ENCODE data around the gene OOSP1. TPM values are rescaled to one million over a fixed set of nuclear protein-coding genes. Genes with fewer than 3 reads are reported as not detected.

OOSP1 gene
- total and polyA plus RNA-seq, 10 of the 15 experiments (the other 5 are each of a cell fraction or from before 2014, with no cell fraction given) = not detected

DNA sequence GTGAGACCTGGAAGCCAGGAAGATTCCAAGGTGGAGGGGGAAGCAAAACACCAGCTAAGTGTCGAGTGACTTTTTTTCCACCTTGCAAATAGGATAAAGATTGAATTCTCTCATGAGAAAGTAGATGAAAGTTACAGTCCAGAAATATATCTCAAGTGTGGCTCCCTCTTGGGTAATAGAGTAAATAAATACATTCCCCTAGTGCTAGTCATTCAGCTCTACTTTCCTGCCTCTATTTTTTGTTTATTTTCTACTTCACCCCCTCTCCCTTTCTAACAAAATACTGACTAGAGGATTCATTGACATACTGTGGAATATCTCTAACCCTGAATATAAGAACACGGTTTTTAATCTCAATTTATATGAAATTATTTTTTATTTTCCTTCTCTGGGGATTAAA, 59.6 kb downstream of the OOSP1 start (continued):
- TF ChIP-seq ZNF24 (IDR thresholded peaks at IDR 0.05) (no peak), ETV6 (conservative IDR thresholded peaks at IDR 0.05 in 1 of 2, IDR thresholded peaks at IDR 0.05 in 1 of 2; ENCODE audit: borderline replicate concordance in 1 of 2, low read depth in 1 of 2) (no peak)

DNA sequence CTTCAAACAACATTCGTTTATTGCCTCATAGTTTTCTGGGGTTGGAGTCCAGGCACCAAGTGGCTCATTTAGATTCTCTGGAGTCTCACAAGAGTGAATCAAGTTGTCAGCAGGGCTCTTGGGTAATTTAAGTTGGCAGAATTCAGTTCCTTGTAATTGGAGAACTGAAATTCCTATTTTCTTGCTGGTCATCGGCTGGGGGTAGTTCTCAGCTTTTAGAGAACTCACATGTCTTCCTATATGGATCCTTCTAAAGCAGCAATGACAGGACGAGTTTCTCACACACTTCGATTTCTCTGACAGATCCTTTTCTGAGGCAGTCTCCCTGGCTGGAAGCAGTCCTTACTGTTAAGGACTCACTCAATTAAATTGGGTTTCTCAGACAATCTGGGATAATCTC, 61.5 kb downstream of the OOSP1 start:
- in situ Hi-C loops (cut with MboI) = no loop called here
- ChIA-PET RAD21 (ENCODE audit: unreplicated experiment) (no interaction called here), SMC1A (ENCODE audit: uncharacterized antibody, unreplicated experiment) (no interaction called here), CTCF (no interaction called here), POLR2A (no interaction called here)
- no peaks in the 10 kb centered on the region for H3K36me3 ChIP-seq (ENCODE audit: control insufficient read depth in 2 of 2, insufficient read depth in 2 of 2, low read length in 1 of 2)
- no peaks in the 10 kb centered on the region for H3K4me1 ChIP-seq (ENCODE audit: control insufficient read depth, insufficient read depth, low read length)
- FAIRE-seq (no peak), DNase-seq (ENCODE audit: low read depth, low spot score) (no peak), ATAC-seq (no peak)
- no peak overlapping the region for H3K4me2 ChIP-seq (ENCODE audit: control insufficient read depth, insufficient read depth)
- H3K27ac ChIP-seq (ENCODE audit: control insufficient read depth, insufficient read depth) = no peak overlapping the region
- H3K79me2 ChIP-seq (ENCODE audit: control insufficient read depth, insufficient read depth, low read length) = no peaks in the 10 kb centered on the region
- no peaks in the 10 kb centered on the region for H4K20me1 ChIP-seq (ENCODE audit: control insufficient read depth, insufficient read depth)
- TF ChIP-seq, protein P1, sequence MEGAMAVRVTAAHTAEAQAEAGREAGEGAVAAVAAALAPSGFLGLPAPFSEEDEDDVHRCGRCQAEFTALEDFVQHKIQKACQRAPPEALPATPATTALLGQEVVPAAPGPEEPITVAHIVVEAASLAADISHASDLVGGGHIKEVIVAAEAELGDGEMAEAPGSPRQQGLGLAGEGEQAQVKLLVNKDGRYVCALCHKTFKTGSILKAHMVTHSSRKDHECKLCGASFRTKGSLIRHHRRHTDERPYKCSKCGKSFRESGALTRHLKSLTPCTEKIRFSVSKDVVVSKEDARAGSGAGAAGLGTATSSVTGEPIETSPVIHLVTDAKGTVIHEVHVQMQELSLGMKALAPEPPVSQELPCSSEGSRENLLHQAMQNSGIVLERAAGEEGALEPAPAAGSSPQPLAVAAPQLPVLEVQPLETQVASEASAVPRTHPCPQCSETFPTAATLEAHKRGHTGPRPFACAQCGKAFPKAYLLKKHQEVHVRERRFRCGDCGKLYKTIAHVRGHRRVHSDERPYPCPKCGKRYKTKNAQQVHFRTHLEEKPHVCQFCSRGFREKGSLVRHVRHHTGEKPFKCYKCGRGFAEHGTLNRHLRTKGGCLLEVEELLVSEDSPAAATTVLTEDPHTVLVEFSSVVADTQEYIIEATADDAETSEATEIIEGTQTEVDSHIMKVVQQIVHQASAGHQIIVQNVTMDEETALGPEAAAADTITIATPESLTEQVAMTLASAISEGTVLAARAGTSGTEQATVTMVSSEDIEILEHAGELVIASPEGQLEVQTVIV (IDR thresholded peaks at IDR 0.05; ENCODE audit: borderline replicate concordance, partially characterized antibody) = no peak
- TF ChIP-seq MYC (IDR thresholded peaks at IDR 0.05; ENCODE audit: insufficient read depth, insufficient read length, insufficient replicate concordance, low read length, severe bottlenecking) (no peak), HCFC1 (IDR thresholded peaks at IDR 0.05; ENCODE audit: low read length) (no peak)
- TF ChIP-seq, protein P2, sequence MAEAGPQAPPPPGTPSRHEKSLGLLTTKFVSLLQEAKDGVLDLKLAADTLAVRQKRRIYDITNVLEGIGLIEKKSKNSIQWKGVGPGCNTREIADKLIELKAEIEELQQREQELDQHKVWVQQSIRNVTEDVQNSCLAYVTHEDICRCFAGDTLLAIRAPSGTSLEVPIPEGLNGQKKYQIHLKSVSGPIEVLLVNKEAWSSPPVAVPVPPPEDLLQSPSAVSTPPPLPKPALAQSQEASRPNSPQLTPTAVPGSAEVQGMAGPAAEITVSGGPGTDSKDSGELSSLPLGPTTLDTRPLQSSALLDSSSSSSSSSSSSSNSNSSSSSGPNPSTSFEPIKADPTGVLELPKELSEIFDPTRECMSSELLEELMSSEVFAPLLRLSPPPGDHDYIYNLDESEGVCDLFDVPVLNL (IDR thresholded peaks at IDR 0.05; ENCODE audit: low read depth, low read length) = no peak
- H3K9me3 ChIP-seq (replicated peaks; ENCODE audit: control insufficient read depth, insufficient read depth, low read length) = no peaks in the 10 kb centered on the region
- no peaks in the 10 kb centered on the region; a peak in 1 of 4 replicates for H3K27me3 ChIP-seq (replicated peaks in 1 of 2; ENCODE audit: control insufficient read depth in 2 of 2, insufficient read depth in 2 of 2, low read length in 1 of 2)
- intact Hi-C loops (cut with micrococcal nuclease; ENCODE audit: unreplicated experiment) = no loop called here
- no peak overlapping the region for H2AFZ ChIP-seq (ENCODE audit: control insufficient read depth, low read depth, low read length)
- H3K4me3 ChIP-seq = no peak overlapping the region
- H3K9ac ChIP-seq (ENCODE audit: control insufficient read depth, insufficient read depth, low read length) = no peak overlapping the region
- BruUV-seq (replicated peaks) = no TSS peak
- WGBS (ENCODE audit: insufficient coverage, insufficient replicate concordance, low lambda C conversion rate, missing lambda C conversion rate) = 1% methylated on average over 4 of the region's 4 CpGs
